RWPE2 (cell line): ENCODE measurements around the gene EFCAB8.

Source experiments
- ATAC-seq: fragments of 200-7000 bp; cut with Tn5 transposase; 3 replicates; pipeline ENCODE4 v1.9.1; 2021; ENCODE audit warnings: low read depth
- DNase-seq: peaks from one replicate; pipeline ENCODE4 v3.0.0-alpha.2; 2020; ENCODE audit warnings: low spot score
- H3K27ac ChIP-seq: fragments of 450-650 bp; 2 replicates; pipeline ENCODE4 v1.5.1; 2017; ENCODE audit warnings: mild to moderate bottlenecking; ENCODE audit not compliant: poor library complexity, severe bottlenecking
- H3K27me3 ChIP-seq: fragments of 250-450 bp; sonication (Bioruptor Pico); 2 replicates; pipeline ENCODE4 v1.5.1; 2021; ENCODE audit warnings: mild to moderate bottlenecking, moderate library complexity; ENCODE audit not compliant: insufficient read depth, poor library complexity, severe bottlenecking
- H3K36me3 ChIP-seq: fragments of 250-450 bp; sonication (Bioruptor Pico); 2 replicates; pipeline ENCODE4 v1.5.1; 2020; ENCODE audit warnings: low read depth, mild to moderate bottlenecking, moderate library complexity
- H3K4me1 ChIP-seq: fragments of 250-450 bp; sonication (Bioruptor Pico); 2 replicates; pipeline ENCODE4 v1.5.1; 2021; ENCODE audit warnings: mild to moderate bottlenecking, moderate library complexity; ENCODE audit not compliant: insufficient read depth, poor library complexity, severe bottlenecking
- H3K4me3 ChIP-seq: fragments of 250-450 bp; sonication (Bioruptor Pico); 2 replicates; pipeline ENCODE4 v1.5.1; 2021; ENCODE audit warnings: mild to moderate bottlenecking, moderate library complexity; ENCODE audit not compliant: severe bottlenecking
- H3K9me3 ChIP-seq: fragments of 250-450 bp; sonication (Bioruptor Pico); 2 replicates; pipeline ENCODE4 v1.5.1; 2021; ENCODE audit warnings: mild to moderate bottlenecking, moderate library complexity; ENCODE audit not compliant: severe bottlenecking
- TF ChIP-seq, protein P1 (sequence below): fragments of 450-650 bp; IDR thresholded peaks from one replicate; pipeline ENCODE4 v1.5.1; 2017; ENCODE audit warnings: mild to moderate bottlenecking, moderate library complexity; ENCODE audit not compliant: poor library complexity, severe bottlenecking

EFCAB8 gene

GRCh38 chr20:32922466-32922865, 63.7 kb downstream of the EFCAB8 start:
- no peaks in the 10 kb centered on the region for H3K9me3 ChIP-seq
- H3K27me3 ChIP-seq, result no peaks in the 10 kb centered on the region
- H3K4me3 ChIP-seq, result no peak overlapping the region
- no peaks in the 10 kb centered on the region for H3K36me3 ChIP-seq
- TF ChIP-seq, protein P1, sequence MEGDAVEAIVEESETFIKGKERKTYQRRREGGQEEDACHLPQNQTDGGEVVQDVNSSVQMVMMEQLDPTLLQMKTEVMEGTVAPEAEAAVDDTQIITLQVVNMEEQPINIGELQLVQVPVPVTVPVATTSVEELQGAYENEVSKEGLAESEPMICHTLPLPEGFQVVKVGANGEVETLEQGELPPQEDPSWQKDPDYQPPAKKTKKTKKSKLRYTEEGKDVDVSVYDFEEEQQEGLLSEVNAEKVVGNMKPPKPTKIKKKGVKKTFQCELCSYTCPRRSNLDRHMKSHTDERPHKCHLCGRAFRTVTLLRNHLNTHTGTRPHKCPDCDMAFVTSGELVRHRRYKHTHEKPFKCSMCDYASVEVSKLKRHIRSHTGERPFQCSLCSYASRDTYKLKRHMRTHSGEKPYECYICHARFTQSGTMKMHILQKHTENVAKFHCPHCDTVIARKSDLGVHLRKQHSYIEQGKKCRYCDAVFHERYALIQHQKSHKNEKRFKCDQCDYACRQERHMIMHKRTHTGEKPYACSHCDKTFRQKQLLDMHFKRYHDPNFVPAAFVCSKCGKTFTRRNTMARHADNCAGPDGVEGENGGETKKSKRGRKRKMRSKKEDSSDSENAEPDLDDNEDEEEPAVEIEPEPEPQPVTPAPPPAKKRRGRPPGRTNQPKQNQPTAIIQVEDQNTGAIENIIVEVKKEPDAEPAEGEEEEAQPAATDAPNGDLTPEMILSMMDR, result no peak
- H3K4me1 ChIP-seq, result no peaks in the 10 kb centered on the region
- ATAC-seq (no peak), DNase-seq (no peak)
- no peak overlapping the region for H3K27ac ChIP-seq

DNA sequence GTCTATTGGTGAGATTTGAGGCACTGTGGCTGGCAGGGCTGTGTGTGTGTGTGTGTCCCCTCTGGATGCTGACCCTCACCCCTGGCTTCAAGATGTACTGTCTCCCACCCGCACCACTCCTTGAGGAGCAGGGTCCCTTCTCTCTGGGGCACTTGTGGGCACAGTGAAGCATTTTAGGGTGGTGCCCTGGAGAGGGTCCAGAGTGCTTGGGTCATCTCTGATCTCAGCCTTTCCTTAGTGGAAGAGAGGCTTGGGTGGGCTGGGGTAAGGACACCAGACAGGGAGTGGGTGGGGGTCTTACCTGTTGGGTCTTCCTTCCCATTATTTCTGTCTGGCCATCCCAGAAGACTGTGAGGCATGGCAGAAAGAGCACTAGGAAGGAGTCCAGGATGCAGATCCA, 66.1 kb downstream of the EFCAB8 start:
- ATAC-seq (no peak), DNase-seq (peak; percentile 47)
- H3K27ac ChIP-seq, result no peak overlapping the region
- H3K4me3 ChIP-seq, result no peak overlapping the region
- H3K36me3 ChIP-seq, result no peaks in the 10 kb centered on the region
- no peaks in the 10 kb centered on the region for H3K27me3 ChIP-seq
- no peaks in the 10 kb centered on the region for H3K9me3 ChIP-seq
- TF ChIP-seq, protein P1, result no peak
- H3K4me1 ChIP-seq, result no peaks in the 10 kb centered on the region

GRCh38 chr20:32925481-32926196, 66.9 kb downstream of the EFCAB8 start:
- TF ChIP-seq, protein P1, result no peak
- no peaks in the 10 kb centered on the region for H3K4me1 ChIP-seq

DNA sequence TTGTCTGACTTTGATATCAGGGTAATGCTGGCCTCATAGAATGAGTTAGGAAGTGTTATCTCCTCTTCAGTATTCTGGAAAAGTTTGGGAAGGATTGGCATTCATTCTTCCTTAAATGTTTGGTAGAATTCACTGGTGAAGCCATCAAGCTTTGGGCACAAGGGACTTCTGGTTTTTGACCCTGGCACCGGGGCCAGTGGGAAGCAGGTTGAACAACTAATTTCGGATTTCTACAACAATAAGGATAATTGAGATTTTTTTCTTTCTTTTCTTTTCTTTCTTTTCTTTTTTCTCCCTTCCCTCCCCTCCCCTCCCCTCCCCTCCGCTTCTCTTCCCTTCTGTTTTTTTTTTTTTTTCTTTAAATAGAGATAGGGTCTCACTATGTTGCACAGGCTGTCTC, 70.4 kb downstream of the EFCAB8 start:
- H3K9me3 ChIP-seq, result no peaks in the 10 kb centered on the region
- H3K4me3 ChIP-seq, result no peak overlapping the region
- no peaks in the 10 kb centered on the region for H3K36me3 ChIP-seq
- ATAC-seq (no peak), DNase-seq (no peak)
- peaks cover 3% of the 10 kb centered on the region for H3K27me3 ChIP-seq
- TF ChIP-seq, protein P1, result no peak
- no peak overlapping the region for H3K27ac ChIP-seq
- no peaks in the 10 kb centered on the region for H3K4me1 ChIP-seq

More at GRCh38 chr20:32925481-32926196, 66.9 kb downstream of the EFCAB8 start:
- no peaks in the 10 kb centered on the region for H3K36me3 ChIP-seq
- H3K9me3 ChIP-seq, result no peaks in the 10 kb centered on the region
- H3K27ac ChIP-seq, result no peak overlapping the region
- no peaks in the 10 kb centered on the region for H3K27me3 ChIP-seq
- no peak overlapping the region for H3K4me3 ChIP-seq
- ATAC-seq (peak; percentile 15; the same call in 2 of the 3 replicates), DNase-seq (peak; percentile 68)

GRCh38 chr20:32930181-32930580, 71.5 kb downstream of the EFCAB8 start:
- ATAC-seq, result no peak
- peaks cover 3% of the 10 kb centered on the region for H3K27me3 ChIP-seq
- no peaks in the 10 kb centered on the region for H3K9me3 ChIP-seq
- H3K36me3 ChIP-seq, result no peaks in the 10 kb centered on the region
- no peak for DNase-seq
- H3K4me3 ChIP-seq, result no peak overlapping the region
- no peak overlapping the region for H3K27ac ChIP-seq
- TF ChIP-seq, protein P1, result no peak
- no peaks in the 10 kb centered on the region for H3K4me1 ChIP-seq
